Measurements from ENCODE around the gene ENOX2. TPM values are rescaled to one million over a fixed set of nuclear protein-coding genes. Genes with fewer than 3 reads are reported as not detected.
"Not testable (repeated sequence)": the region's sequence is repeated elsewhere in the genome, so short reads cannot be mapped to it uniquely, and the experiment has no call there.

ENOX2 gene
- polyA plus RNA-seq, 1 donor (not counting 4 experiments of a cell fraction or from before 2014, with no cell fraction given) = 24.5 TPM

DNA sequence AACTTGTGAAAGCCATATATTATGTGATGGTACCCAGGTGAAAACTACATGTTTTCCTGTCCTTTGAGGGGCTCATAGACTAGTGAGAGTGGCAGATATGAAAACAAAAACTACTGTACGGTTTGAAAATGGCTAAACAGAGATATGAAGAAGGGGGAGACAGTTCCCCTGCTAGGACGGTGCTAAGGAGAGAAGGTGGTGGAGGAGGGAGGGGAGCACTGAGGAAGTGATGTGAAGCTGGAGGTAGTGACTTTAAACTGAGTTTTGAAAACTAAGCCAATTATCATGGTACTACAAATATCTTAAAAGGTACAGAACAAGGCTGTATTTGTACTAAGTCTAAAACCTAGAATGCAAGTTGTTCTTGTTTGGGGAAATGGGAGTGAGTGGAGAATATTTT lies 188.3 kb downstream of the ENOX2 start:
- FAIRE-seq = no peak
- Histone ChIP-seq H3K9me3 (ENCODE audit: control insufficient read depth, low read depth, low read length) (no peaks in the 10 kb centered on the region), H3K36me3 (ENCODE audit: control insufficient read depth in 2 of 2, extremely low read depth in 1 of 2, insufficient read depth in 2 of 2, low read length in 2 of 2) (no peaks in the 10 kb centered on the region), H3K27me3 (ENCODE audit: control insufficient read depth, extremely low read depth, insufficient read depth, low read length) (no peaks in the 10 kb centered on the region), H3K9ac (ENCODE audit: control insufficient read depth, extremely low read depth, insufficient read depth, low read length) (no peak overlapping the region), H3K4me2 (ENCODE audit: control insufficient read depth, extremely low read depth, insufficient read depth, low read depth, low read length) (no peak overlapping the region), H2AFZ (ENCODE audit: control insufficient read depth, low read length) (no peak overlapping the region), H4K20me1 (ENCODE audit: control insufficient read depth, extremely low read depth, insufficient read depth, low read length) (no peaks in the 10 kb centered on the region), H3K4me1 (ENCODE audit: control insufficient read depth, extremely low read depth, insufficient read depth, low read length) (no peaks in the 10 kb centered on the region), H3K79me2 (ENCODE audit: control insufficient read depth, insufficient read depth, low read length) (no peaks in the 10 kb centered on the region), H3K9me1 (ENCODE audit: control insufficient read depth, extremely low read depth, insufficient read depth, low read length) (no peaks in the 10 kb centered on the region), H3K4me3 (ENCODE audit: control insufficient read depth in 2 of 3, extremely low read depth in 1 of 3, insufficient read depth in 2 of 3, low read depth in 1 of 3, low read length in 3 of 3) (no peak overlapping the region), H3K27ac (ENCODE audit: control insufficient read depth, insufficient read depth, low read length) (no peak overlapping the region)
- TF ChIP-seq EZH2 (IDR thresholded peaks at IDR 0.05; ENCODE audit: low read length) = no peak
- TF ChIP-seq, protein P1, sequence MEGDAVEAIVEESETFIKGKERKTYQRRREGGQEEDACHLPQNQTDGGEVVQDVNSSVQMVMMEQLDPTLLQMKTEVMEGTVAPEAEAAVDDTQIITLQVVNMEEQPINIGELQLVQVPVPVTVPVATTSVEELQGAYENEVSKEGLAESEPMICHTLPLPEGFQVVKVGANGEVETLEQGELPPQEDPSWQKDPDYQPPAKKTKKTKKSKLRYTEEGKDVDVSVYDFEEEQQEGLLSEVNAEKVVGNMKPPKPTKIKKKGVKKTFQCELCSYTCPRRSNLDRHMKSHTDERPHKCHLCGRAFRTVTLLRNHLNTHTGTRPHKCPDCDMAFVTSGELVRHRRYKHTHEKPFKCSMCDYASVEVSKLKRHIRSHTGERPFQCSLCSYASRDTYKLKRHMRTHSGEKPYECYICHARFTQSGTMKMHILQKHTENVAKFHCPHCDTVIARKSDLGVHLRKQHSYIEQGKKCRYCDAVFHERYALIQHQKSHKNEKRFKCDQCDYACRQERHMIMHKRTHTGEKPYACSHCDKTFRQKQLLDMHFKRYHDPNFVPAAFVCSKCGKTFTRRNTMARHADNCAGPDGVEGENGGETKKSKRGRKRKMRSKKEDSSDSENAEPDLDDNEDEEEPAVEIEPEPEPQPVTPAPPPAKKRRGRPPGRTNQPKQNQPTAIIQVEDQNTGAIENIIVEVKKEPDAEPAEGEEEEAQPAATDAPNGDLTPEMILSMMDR (optimal IDR thresholded peaks at IDR 0.05 in 1 of 3, IDR thresholded peaks at IDR 0.05 in 1 of 3, conservative IDR thresholded peaks at IDR 0.05 in 1 of 3; ENCODE audit: extremely low read depth in 1 of 3, insufficient read depth in 2 of 3, low read length in 3 of 3) = no peak
- dilution Hi-C loops (cut with MboI; ENCODE audit: extremely low pct_ligation_motif_present, low sequenced_read_pairs) = no loop called here
- DNase-seq (ENCODE audit: low read depth, low spot score) = no peak

DNA sequence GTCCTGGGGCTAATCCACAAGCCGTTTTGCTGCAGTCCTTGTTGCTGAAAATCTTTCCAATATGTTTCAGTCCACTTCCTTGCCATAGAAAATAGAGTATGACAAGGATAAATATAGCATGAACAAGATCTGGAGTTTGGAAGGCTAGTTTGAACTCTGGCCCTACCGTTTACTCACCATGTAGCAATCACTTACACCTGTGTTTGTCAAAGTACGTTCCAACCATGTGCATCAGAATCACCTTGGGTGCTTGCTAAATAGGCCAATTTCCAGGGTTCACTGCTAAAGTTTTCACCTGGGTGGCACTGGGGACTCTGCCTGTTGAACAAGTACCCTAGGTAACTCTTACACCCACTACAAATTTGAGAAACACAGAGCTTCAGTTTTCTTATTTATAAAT lies 188.9 kb downstream of the ENOX2 start:
- H3K4me3 ChIP-seq (ENCODE audit: control insufficient read depth in 2 of 3, extremely low read depth in 1 of 3, insufficient read depth in 2 of 3, low read depth in 1 of 3, low read length in 3 of 3) = no peak overlapping the region
- no peak for TF ChIP-seq EZH2 (IDR thresholded peaks at IDR 0.05; ENCODE audit: low read length)
- TF ChIP-seq, protein P1 (optimal IDR thresholded peaks at IDR 0.05 in 1 of 3, IDR thresholded peaks at IDR 0.05 in 1 of 3, conservative IDR thresholded peaks at IDR 0.05 in 1 of 3; ENCODE audit: extremely low read depth in 1 of 3, insufficient read depth in 2 of 3, low read length in 3 of 3) = no peak
- FAIRE-seq = no peak
- no peaks in the 10 kb centered on the region for H3K9me3 ChIP-seq (ENCODE audit: control insufficient read depth, low read depth, low read length)
- H2AFZ ChIP-seq (ENCODE audit: control insufficient read depth, low read length) = no peak overlapping the region
- no peaks in the 10 kb centered on the region for H3K36me3 ChIP-seq (ENCODE audit: control insufficient read depth in 2 of 2, extremely low read depth in 1 of 2, insufficient read depth in 2 of 2, low read length in 2 of 2)
- no peaks in the 10 kb centered on the region for H3K79me2 ChIP-seq (ENCODE audit: control insufficient read depth, insufficient read depth, low read length)
- H3K27ac ChIP-seq (ENCODE audit: control insufficient read depth, insufficient read depth, low read length) = no peak overlapping the region
- H3K9me1 ChIP-seq (ENCODE audit: control insufficient read depth, extremely low read depth, insufficient read depth, low read length) = no peaks in the 10 kb centered on the region
- no peak overlapping the region for H3K4me2 ChIP-seq (ENCODE audit: control insufficient read depth, extremely low read depth, insufficient read depth, low read depth, low read length)
- dilution Hi-C loops (cut with MboI; ENCODE audit: extremely low pct_ligation_motif_present, low sequenced_read_pairs) = no loop called here
- no peak for DNase-seq (ENCODE audit: low read depth, low spot score)
- H4K20me1 ChIP-seq (ENCODE audit: control insufficient read depth, extremely low read depth, insufficient read depth, low read length) = no peaks in the 10 kb centered on the region
- no peaks in the 10 kb centered on the region for H3K4me1 ChIP-seq (ENCODE audit: control insufficient read depth, extremely low read depth, insufficient read depth, low read length)
- no peaks in the 10 kb centered on the region for H3K27me3 ChIP-seq (ENCODE audit: control insufficient read depth, extremely low read depth, insufficient read depth, low read length)
- no peak overlapping the region for H3K9ac ChIP-seq (ENCODE audit: control insufficient read depth, extremely low read depth, insufficient read depth, low read length)

- H3K9me3 ChIP-seq (ENCODE audit: control insufficient read depth, low read depth, low read length); H4K20me1 ChIP-seq (ENCODE audit: control insufficient read depth, extremely low read depth, insufficient read depth, low read length); H3K9ac ChIP-seq (ENCODE audit: control insufficient read depth, extremely low read depth, insufficient read depth, low read length); H3K4me1 ChIP-seq (ENCODE audit: control insufficient read depth, extremely low read depth, insufficient read depth, low read length); DNase-seq (ENCODE audit: low read depth, low spot score); H3K9me1 ChIP-seq (ENCODE audit: control insufficient read depth, extremely low read depth, insufficient read depth, low read length); H2AFZ ChIP-seq (ENCODE audit: control insufficient read depth, low read length); H3K4me3 ChIP-seq (ENCODE audit: control insufficient read depth in 2 of 3, extremely low read depth in 1 of 3, insufficient read depth in 2 of 3, low read depth in 1 of 3, low read length in 3 of 3); H3K36me3 ChIP-seq (ENCODE audit: control insufficient read depth in 2 of 2, extremely low read depth in 1 of 2, insufficient read depth in 2 of 2, low read length in 2 of 2); H3K27ac ChIP-seq (ENCODE audit: control insufficient read depth, insufficient read depth, low read length); H3K27me3 ChIP-seq (ENCODE audit: control insufficient read depth, extremely low read depth, insufficient read depth, low read length); H3K4me2 ChIP-seq (ENCODE audit: control insufficient read depth, extremely low read depth, insufficient read depth, low read depth, low read length); dilution Hi-C loops (cut with MboI; ENCODE audit: extremely low pct_ligation_motif_present, low sequenced_read_pairs); H3K79me2 ChIP-seq (ENCODE audit: control insufficient read depth, insufficient read depth, low read length); FAIRE-seq: not testable (repeated sequence)
Measured at GRCh38 chrX:130709178-130709577, 193.8 kb downstream of the ENOX2 start.
